NT2/D1 (cell line): ENCODE data around the gene ELF2.

ENCODE experiments used
- SUZ12 ChIP-seq: IDR thresholded peaks from 2 replicates; pipeline ENCODE4 v1.6.1; 2011; ENCODE audit not compliant: insufficient read length, insufficient read depth; ENCODE audit errors: extremely low read depth
- YY1 ChIP-seq: IDR thresholded peaks from 2 replicates; pipeline ENCODE4 v1.6.1; 2011; ENCODE audit not compliant: insufficient read length, insufficient read depth
- ZNF274 ChIP-seq: IDR thresholded peaks from 2 replicates; pipeline ENCODE4 v1.6.1; 2011; ENCODE audit warnings: mild to moderate bottlenecking, low read depth, low read length

DNA sequence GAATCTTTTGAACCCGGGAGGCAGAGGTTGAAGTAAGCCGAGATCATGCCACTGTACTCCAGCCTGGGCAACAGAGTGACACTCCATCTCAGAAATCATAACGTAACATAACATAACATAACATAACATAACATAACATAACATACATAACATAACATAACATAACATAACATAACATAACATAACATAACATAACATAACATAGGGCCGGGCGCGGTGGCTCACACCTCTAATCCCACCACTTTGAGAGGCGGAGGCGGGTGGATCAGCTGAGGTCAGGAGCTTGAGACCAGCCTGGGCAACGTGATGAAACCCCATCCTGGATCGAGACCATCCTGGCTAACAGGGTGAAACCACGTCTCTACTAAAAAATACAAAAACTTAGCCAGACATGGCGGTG is 84.7 kb downstream of the ELF2 start:
- no peak for TF ChIP-seq SUZ12
- no peak for TF ChIP-seq YY1
- TF ChIP-seq ZNF274: no peak
